Breast epithelium (tissue), 3 donors: ENCODE measurements around the gene BCL2A1.
"Not testable (repeated sequence)": the region's sequence is repeated elsewhere in the genome, so short reads cannot be mapped to it uniquely, and the experiment has no call there.

Experiments
- POLR2A ChIP-seq: fragments of 450-650 bp; IDR thresholded peaks from one replicate; pipeline ENCODE4 v1.6.1; 2016; ENCODE audit warnings: antibody characterized with exemption, mild to moderate bottlenecking, moderate library complexity
- TF ChIP-seq, protein P1 (sequence below), 3 donors: fragments of 450-650 bp; IDR thresholded peaks; one replicate each; pipeline ENCODE4 v1.5.1; 2016 to 2017; ENCODE audit warnings: antibody characterized with exemption in 3 of 3, mild to moderate bottlenecking in 3 of 3, moderate library complexity in 3 of 3

DNA sequence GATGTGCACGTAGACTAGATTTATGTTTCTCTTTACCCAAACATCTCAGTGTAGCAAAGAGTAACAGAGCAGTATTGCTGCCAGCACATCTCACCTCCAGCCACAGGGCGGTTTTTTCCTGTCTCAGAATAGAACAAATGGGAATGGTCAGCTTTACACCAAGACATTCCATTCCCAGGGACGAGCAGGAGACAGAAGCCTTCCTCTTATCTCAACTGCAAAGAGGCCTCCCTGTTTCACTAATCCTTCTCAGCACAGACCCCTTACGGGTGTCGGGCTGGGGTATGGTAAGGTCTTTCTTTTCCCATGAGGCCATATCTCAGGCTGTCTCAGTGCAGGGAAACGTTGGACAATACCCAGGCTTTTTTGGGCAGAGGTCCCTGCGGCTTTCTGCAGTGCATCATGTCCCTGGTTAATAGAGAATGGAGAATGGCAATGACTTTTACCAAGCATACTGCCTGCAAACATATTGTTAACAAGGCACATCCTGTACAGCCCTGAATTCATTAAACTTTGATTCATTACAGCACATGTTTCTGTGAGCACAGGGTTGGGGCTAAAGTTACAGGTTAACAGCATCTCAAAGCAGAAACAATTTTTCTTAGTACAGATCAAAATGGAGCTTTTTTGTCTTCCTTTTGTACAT is 35.3 kb downstream of the BCL2A1 start:
- TF ChIP-seq, protein P1, sequence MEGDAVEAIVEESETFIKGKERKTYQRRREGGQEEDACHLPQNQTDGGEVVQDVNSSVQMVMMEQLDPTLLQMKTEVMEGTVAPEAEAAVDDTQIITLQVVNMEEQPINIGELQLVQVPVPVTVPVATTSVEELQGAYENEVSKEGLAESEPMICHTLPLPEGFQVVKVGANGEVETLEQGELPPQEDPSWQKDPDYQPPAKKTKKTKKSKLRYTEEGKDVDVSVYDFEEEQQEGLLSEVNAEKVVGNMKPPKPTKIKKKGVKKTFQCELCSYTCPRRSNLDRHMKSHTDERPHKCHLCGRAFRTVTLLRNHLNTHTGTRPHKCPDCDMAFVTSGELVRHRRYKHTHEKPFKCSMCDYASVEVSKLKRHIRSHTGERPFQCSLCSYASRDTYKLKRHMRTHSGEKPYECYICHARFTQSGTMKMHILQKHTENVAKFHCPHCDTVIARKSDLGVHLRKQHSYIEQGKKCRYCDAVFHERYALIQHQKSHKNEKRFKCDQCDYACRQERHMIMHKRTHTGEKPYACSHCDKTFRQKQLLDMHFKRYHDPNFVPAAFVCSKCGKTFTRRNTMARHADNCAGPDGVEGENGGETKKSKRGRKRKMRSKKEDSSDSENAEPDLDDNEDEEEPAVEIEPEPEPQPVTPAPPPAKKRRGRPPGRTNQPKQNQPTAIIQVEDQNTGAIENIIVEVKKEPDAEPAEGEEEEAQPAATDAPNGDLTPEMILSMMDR (IDR thresholded peaks at IDR 0.05): not testable (repeated sequence)
- not testable (repeated sequence) for TF ChIP-seq POLR2A
